ENCODE results near the gene DIS3L2.

DNA sequence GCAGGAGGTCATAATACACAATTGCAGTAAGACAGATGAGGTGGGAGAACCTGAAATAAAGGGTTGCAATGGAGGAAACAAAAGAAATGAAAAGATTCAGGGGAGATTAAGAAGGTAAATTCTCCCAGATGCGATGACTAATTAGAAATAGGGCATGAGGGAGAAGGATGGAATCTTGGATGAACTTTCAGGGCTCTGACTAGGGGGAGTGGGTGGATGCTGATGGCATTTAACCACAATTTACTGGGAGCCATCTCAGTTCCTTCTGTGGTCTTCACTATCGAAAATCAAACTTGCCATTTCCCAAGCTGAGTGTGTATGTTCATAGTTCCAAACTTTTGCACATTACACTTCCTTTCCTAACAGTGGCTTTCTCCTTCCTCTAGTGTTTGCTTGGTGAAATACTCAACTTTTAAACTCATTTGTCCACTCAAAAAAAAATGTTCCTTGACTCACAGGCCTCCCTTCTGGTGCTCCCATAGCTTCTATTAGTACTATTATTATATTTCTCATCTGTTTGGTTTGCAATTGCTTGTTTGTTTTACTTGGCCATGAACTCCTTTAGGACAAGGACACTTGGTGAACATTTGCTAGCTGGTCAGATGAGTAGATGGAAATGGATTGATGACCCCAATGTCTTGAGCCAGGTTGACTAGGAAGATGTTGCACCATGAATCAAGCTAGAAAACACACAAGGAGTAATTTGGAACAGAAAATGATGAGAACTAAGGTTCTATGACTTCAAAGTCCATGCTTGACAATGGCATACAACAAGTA, 178.5 kb downstream of the DIS3L2 start:
- no peak for TF ChIP-seq CTCF (conservative IDR thresholded peaks at IDR 0.05)
- TF ChIP-seq EZH2 (IDR thresholded peaks at IDR 0.05; ENCODE audit: low read depth) = no peak
